ENCODE data around the gene PIGZ. TPM values are rescaled to one million over a fixed set of nuclear protein-coding genes. Genes with fewer than 3 reads are reported as not detected.

Gene PIGZ
- polyA plus RNA-seq, 3 donors from 2014 or later, result 1.6 to 2.9 (median 2.3) TPM

- H3K9me3 Mint-ChIP-seq, result no peaks in the 10 kb centered on the region
- no peak for DNase-seq
- H3K36me3 Mint-ChIP-seq, result no peaks in the 10 kb centered on the region
- no peak overlapping the region for H3K27ac Mint-ChIP-seq
- no peak overlapping the region for H3K4me3 Mint-ChIP-seq
- H3K4me1 Mint-ChIP-seq, result peaks cover 10% of the 10 kb centered on the region in 2 donors
- peaks cover 0 to 3% (median 0%) of the 10 kb centered on the region in 3 donors for H3K27me3 Mint-ChIP-seq (ENCODE audit: low read depth in 3 of 3)
These were observed 38.8 kb upstream of the PIGZ start for GRCh38 chr3:197007296-197007940.

GRCh38 chr3:197006860-197007259, 38.2 kb upstream of the PIGZ start:
- Mint-ChIP-seq H3K27ac (no peak overlapping the region), H3K27me3 (ENCODE audit: low read depth in 3 of 3) (peaks cover 0 to 3% (median 0%) of the 10 kb centered on the region in 3 donors), H3K9me3 (no peaks in the 10 kb centered on the region), H3K4me3 (no peak overlapping the region), H3K4me1 (peaks cover 10 to 11% of the 10 kb centered on the region in 2 donors), H3K36me3 (no peaks in the 10 kb centered on the region)
- no peak for DNase-seq

- H3K27me3 Mint-ChIP-seq (ENCODE audit: low read depth in 3 of 3), result peaks cover 0 to 3% (median 3%) of the 10 kb centered on the region in 3 donors
- DNase-seq, result no peak
- no peaks in the 10 kb centered on the region for H3K36me3 Mint-ChIP-seq
- H3K4me1 Mint-ChIP-seq, result peaks cover 13 to 15% of the 10 kb centered on the region in 2 donors
- H3K4me3 Mint-ChIP-seq, result no peak overlapping the region
- H3K27ac Mint-ChIP-seq, result no peak overlapping the region
- H3K9me3 Mint-ChIP-seq, result no peaks in the 10 kb centered on the region
These were observed 37.8 kb upstream of the PIGZ start for GRCh38 chr3:197006446-197006845.

- H3K9me3 Mint-ChIP-seq, result no peaks in the 10 kb centered on the region
- peak overlapping the region in 5 of 6 donors; percentile 30 to 79 (median 78) for H3K27ac Mint-ChIP-seq
- H3K4me3 Mint-ChIP-seq, result peak overlapping the region; percentile 81 to 88 (median 84)
- peaks cover 16 to 17% of the 10 kb centered on the region in 2 donors for H3K4me1 Mint-ChIP-seq
- no peaks in the 10 kb centered on the region for H3K36me3 Mint-ChIP-seq
- DNase-seq, result no peak
- peaks cover 1 to 3% (median 3%) of the 10 kb centered on the region in 3 donors for H3K27me3 Mint-ChIP-seq (ENCODE audit: low read depth in 3 of 3)
These were observed 35.1 kb upstream of the PIGZ start for GRCh38 chr3:197003461-197004385.

GRCh38 chr3:197002701-197003454, 34.2 kb upstream of the PIGZ start:
- Mint-ChIP-seq H3K9me3 (no peaks in the 10 kb centered on the region), H3K27ac (peak overlapping the region in 1 of 6 donors; percentile 69), H3K4me3 (no peak overlapping the region)

GRCh38 chr3:197001972-197002700, 33.5 kb upstream of the PIGZ start:
- peaks cover 1 to 3% (median 3%) of the 10 kb centered on the region in 3 donors for H3K27me3 Mint-ChIP-seq (ENCODE audit: low read depth in 3 of 3)
- peak overlapping the region in 5 of 6 donors; percentile 53 to 78 (median 75) for H3K27ac Mint-ChIP-seq
- DNase-seq, result no peak
- no peaks in the 10 kb centered on the region for H3K9me3 Mint-ChIP-seq
- peak overlapping the region; percentile 81 to 85 (median 83) for H3K4me3 Mint-ChIP-seq
- peaks cover 16 to 17% of the 10 kb centered on the region in 2 donors for H3K4me1 Mint-ChIP-seq
- H3K36me3 Mint-ChIP-seq, result no peaks in the 10 kb centered on the region

More at GRCh38 chr3:197002701-197003454, 34.2 kb upstream of the PIGZ start:
- Mint-ChIP-seq H3K4me1 (peaks cover 16 to 17% of the 10 kb centered on the region in 2 donors), H3K36me3 (no peaks in the 10 kb centered on the region), H3K27me3 (ENCODE audit: low read depth in 3 of 3) (peaks cover 1 to 3% (median 3%) of the 10 kb centered on the region in 3 donors)
- peak; percentile 78 to 79 (median 78) for DNase-seq

- peak overlapping the region in 5 of 6 donors; percentile 53 to 78 (median 75) for H3K27ac Mint-ChIP-seq
- H3K4me1 Mint-ChIP-seq, result peaks cover 16 to 17% of the 10 kb centered on the region in 2 donors
- no peaks in the 10 kb centered on the region for H3K9me3 Mint-ChIP-seq
- peak overlapping the region; percentile 81 to 85 (median 83) for H3K4me3 Mint-ChIP-seq
- peaks cover 1 to 3% (median 3%) of the 10 kb centered on the region in 3 donors for H3K27me3 Mint-ChIP-seq (ENCODE audit: low read depth in 3 of 3)
- DNase-seq, result no peak
- H3K36me3 Mint-ChIP-seq, result no peaks in the 10 kb centered on the region
These were observed 32.7 kb upstream of the PIGZ start for GRCh38 chr3:197001106-197001971.

GRCh38 chr3:197000211-197000610, 31.6 kb upstream of the PIGZ start:
- Mint-ChIP-seq H3K4me3 (no peak overlapping the region), H3K27me3 (ENCODE audit: low read depth in 3 of 3) (peaks cover 3% of the 10 kb centered on the region in 3 donors), H3K36me3 (no peaks in the 10 kb centered on the region), H3K27ac (no peak overlapping the region), H3K9me3 (no peaks in the 10 kb centered on the region), H3K4me1 (peaks cover 16 to 17% of the 10 kb centered on the region in 2 donors)
- no peak for DNase-seq

- Mint-ChIP-seq H3K27me3 (ENCODE audit: low read depth in 3 of 3) (peaks cover 0 to 3% (median 3%) of the 10 kb centered on the region in 3 donors), H3K27ac (no peak overlapping the region)
- no peak for DNase-seq
These were observed 30.5 kb upstream of the PIGZ start for GRCh38 chr3:196998966-196999760.

GRCh38 chr3:196997311-196997710, 28.7 kb upstream of the PIGZ start:
- Mint-ChIP-seq H3K9me3 (no peaks in the 10 kb centered on the region), H3K27me3 (ENCODE audit: low read depth in 3 of 3) (peaks cover 0 to 3% (median 3%) of the 10 kb centered on the region in 3 donors), H3K27ac (no peak overlapping the region), H3K4me1 (peaks cover 6 to 7% of the 10 kb centered on the region in 2 donors), H3K36me3 (no peaks in the 10 kb centered on the region), H3K4me3 (no peak overlapping the region)
- DNase-seq, result no peak

More at GRCh38 chr3:196998966-196999760, 30.5 kb upstream of the PIGZ start:
- H3K36me3 Mint-ChIP-seq, result no peaks in the 10 kb centered on the region
- no peak overlapping the region for H3K4me3 Mint-ChIP-seq
- H3K9me3 Mint-ChIP-seq, result no peaks in the 10 kb centered on the region
- H3K4me1 Mint-ChIP-seq, result peaks cover 10 to 13% of the 10 kb centered on the region in 2 donors

- Mint-ChIP-seq H3K36me3 (no peaks in the 10 kb centered on the region), H3K9me3 (no peaks in the 10 kb centered on the region), H3K27me3 (ENCODE audit: low read depth in 3 of 3) (peaks cover 0 to 3% (median 2%) of the 10 kb centered on the region in 3 donors), H3K4me1 (peaks cover 4 to 5% of the 10 kb centered on the region in 2 donors), H3K4me3 (no peak overlapping the region), H3K27ac (no peak overlapping the region)
- DNase-seq, result no peak
These were observed 28.0 kb upstream of the PIGZ start for GRCh38 chr3:196996454-196997265.
